NB4 (cell line): Measurements from ENCODE around the gene NPFF.

Experiments
- DNase-seq: peaks from one replicate; pipeline ENCODE4 v3.0.0; 2010; ENCODE audit warnings: low read depth
- H3K4me3 ChIP-seq: one replicate; pipeline ENCODE4 v1.5.1; 2011; ENCODE audit warnings: mild to moderate bottlenecking, low read depth, low read length, moderate library complexity
- CTCF ChIP-seq: IDR thresholded peaks from one replicate; pipeline ENCODE4 v1.5.1; 2012; ENCODE audit warnings: low read depth, low read length
- MAX ChIP-seq: IDR thresholded peaks from 2 replicates; pipeline ENCODE4 v1.6.1; 2011; ENCODE audit warnings: low read depth, low read length
- MYC ChIP-seq: IDR thresholded peaks from 2 replicates; pipeline ENCODE4 v1.6.1; 2011; ENCODE audit warnings: low read depth, low read length
- POLR2A ChIP-seq: IDR thresholded peaks from 2 replicates; pipeline ENCODE4 v1.6.1; 2011; ENCODE audit warnings: mild to moderate bottlenecking; ENCODE audit not compliant: insufficient read length; ENCODE audit errors: extremely low read depth

NPFF gene

GRCh38 chr12:53476769-53477209, 30.5 kb downstream of the NPFF start:
- TF ChIP-seq CTCF = peak; percentile 29
- no peak for TF ChIP-seq POLR2A
- TF ChIP-seq MYC = no peak
- TF ChIP-seq MAX = 0 out of 2 replicates have a peak, but pooled peaks have one; percentile 11
- no peak overlapping the region for H3K4me3 ChIP-seq
- peak; percentile 54 for DNase-seq

- no peak for TF ChIP-seq POLR2A
- no peak for TF ChIP-seq MAX
- TF ChIP-seq MYC = no peak
- no peak for TF ChIP-seq CTCF
- no peak overlapping the region for H3K4me3 ChIP-seq
- no peak for DNase-seq
These were observed 32.5 kb downstream of the NPFF start for GRCh38 chr12:53474819-53475218.

- DNase-seq = no peak
- TF ChIP-seq MAX (no peak), MYC (no peak), CTCF (no peak), POLR2A (no peak)
- H3K4me3 ChIP-seq = no peak overlapping the region
These were observed 33.2 kb downstream of the NPFF start for GRCh38 chr12:53474077-53474476.

GRCh38 chr12:53472056-53472582, 35.2 kb downstream of the NPFF start:
- TF ChIP-seq POLR2A (no peak), MYC (no peak), CTCF (no peak), MAX (no peak)
- no peak for DNase-seq
- no peak overlapping the region for H3K4me3 ChIP-seq

GRCh38 chr12:53468282-53468681, 39.0 kb downstream of the NPFF start:
- DNase-seq = no peak
- H3K4me3 ChIP-seq = no peak overlapping the region
- TF ChIP-seq CTCF = no peak
- no peak for TF ChIP-seq MYC
- no peak for TF ChIP-seq MAX
- no peak for TF ChIP-seq POLR2A

- H3K4me3 ChIP-seq = no peak overlapping the region
- DNase-seq = no peak
- TF ChIP-seq MAX = no peak
- no peak for TF ChIP-seq POLR2A
- TF ChIP-seq CTCF = no peak
- TF ChIP-seq MYC = no peak
These were observed 39.4 kb downstream of the NPFF start for GRCh38 chr12:53467880-53468279.
